Ishikawa (cell line): ENCODE results near the gene RHOF.

Source experiments
- CEBPB ChIP-seq: IDR thresholded peaks from 2 replicates; pipeline ENCODE4 v1.6.1; 2012
- EGR1 ChIP-seq: IDR thresholded peaks from 2 replicates; pipeline ENCODE4 v1.6.1; 2012
- EP300 ChIP-seq: IDR thresholded peaks from 2 replicates; pipeline ENCODE4 v1.6.1; 2012; ENCODE audit warnings: borderline replicate concordance
- NFIC ChIP-seq: IDR thresholded peaks from 2 replicates; pipeline ENCODE4 v1.6.1; 2012

DNA sequence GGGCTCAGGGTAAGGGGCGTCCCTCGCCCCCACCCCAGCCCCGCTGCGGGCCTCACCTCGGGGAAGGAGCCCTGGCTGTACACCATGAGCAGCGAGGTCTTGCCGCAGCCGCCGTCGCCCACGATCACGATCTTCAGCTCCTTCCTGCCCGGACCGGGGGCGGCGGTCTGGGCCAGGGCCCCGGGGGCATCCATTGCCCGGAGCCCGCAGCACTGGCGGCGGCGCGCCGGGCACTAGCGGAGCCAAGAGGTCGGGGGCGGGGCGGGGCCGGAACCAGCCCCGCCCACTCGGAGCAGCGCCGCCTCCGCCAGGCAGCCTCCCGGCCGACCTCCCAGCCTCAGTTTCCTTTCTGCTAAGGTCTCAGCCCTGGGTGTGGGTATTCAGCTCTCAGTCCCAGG, at the start of gene RHOF:
- TF ChIP-seq EP300 (no peak; the same call in 1 of the 2 replicates), EGR1 (no peak), NFIC (no peak), CEBPB (no peak)
